Activated CD4-positive, alpha-beta memory T cell treated with anti-CD3 and anti-CD28 coated beads, Interleukin-2, amount 10 ng/mL, durations not matched to agents 7 days and 5 days (primary cell): Measurements from ENCODE around the gene AGBL1. TPM values are rescaled to one million over a fixed set of nuclear protein-coding genes. Genes with fewer than 3 reads are reported as not detected.

Experiments
- CTCF ChIA-PET: fragments of 350-600 bp; sonication (Branson Sonifier 250); formaldehyde crosslinking; loops from one replicate; lab custom pipeline; 2021; ENCODE audit warnings: antibody characterized with exemption, inconsistent platforms; lab: Charles Lee
- POLR2A ChIA-PET: fragments of 350-600 bp; sonication (Branson Sonifier 250); formaldehyde crosslinking; loops from one replicate; lab custom pipeline; 2021; ENCODE audit warnings: antibody characterized with exemption; lab: Charles Lee
- DNase-seq: peaks from one replicate; pipeline ENCODE4 v3.0.0-alpha.2; 2020
- H3K27ac Mint-ChIP-seq: one replicate; pipeline ENCODE4 v1.8.0; 2021; ENCODE audit warnings: mild to moderate bottlenecking, mixed read lengths
- H3K27me3 Mint-ChIP-seq: one replicate; pipeline ENCODE4 v1.8.0; 2021; ENCODE audit warnings: mixed read lengths
- H3K36me3 Mint-ChIP-seq: one replicate; pipeline ENCODE4 v1.8.0; 2021; ENCODE audit warnings: low read depth, mixed read lengths
- H3K4me1 Mint-ChIP-seq: one replicate; pipeline ENCODE4 v1.8.0; 2021; ENCODE audit warnings: mixed read lengths
- H3K4me3 Mint-ChIP-seq: one replicate; pipeline ENCODE4 v1.8.0; 2021; ENCODE audit warnings: mild to moderate bottlenecking, mixed read lengths
- H3K9me3 Mint-ChIP-seq: one replicate; pipeline ENCODE4 v1.8.0; 2021; ENCODE audit warnings: mixed read lengths
- total RNA-seq, 2 experiments: library from RNA; stranded (reverse); gene quantifications; one replicate each; pipeline ENCODE4 v1.2.3, GENCODE V29; 2021

The AGBL1 gene
- total RNA-seq, 2 experiments from 2014 or later: not detected

- H3K4me3 Mint-ChIP-seq: no peak overlapping the region
- H3K36me3 Mint-ChIP-seq: no peaks in the 10 kb centered on the region
- H3K27ac Mint-ChIP-seq: no peak overlapping the region
- H3K9me3 Mint-ChIP-seq: no peaks in the 10 kb centered on the region
- DNase-seq: no peak
- CTCF ChIA-PET: no interaction called here
- H3K27me3 Mint-ChIP-seq: no peaks in the 10 kb centered on the region
- POLR2A ChIA-PET: no interaction called here
- no peaks in the 10 kb centered on the region for H3K4me1 Mint-ChIP-seq
Measured at GRCh38 chr15:86905625-86906256, 826.1 kb downstream of the AGBL1 start.

- Mint-ChIP-seq H3K27me3 (no peaks in the 10 kb centered on the region), H3K27ac (no peak overlapping the region), H3K4me1 (no peaks in the 10 kb centered on the region), H3K9me3 (no peaks in the 10 kb centered on the region), H3K36me3 (no peaks in the 10 kb centered on the region), H3K4me3 (no peak overlapping the region)
- ChIA-PET CTCF (no interaction called here), POLR2A (no interaction called here)
- DNase-seq: no peak
Measured at GRCh38 chr15:86906376-86906775, 826.7 kb downstream of the AGBL1 start.

GRCh38 chr15:86911022-86911421, 831.4 kb downstream of the AGBL1 start:
- H3K9me3 Mint-ChIP-seq: no peaks in the 10 kb centered on the region
- no peaks in the 10 kb centered on the region for H3K4me1 Mint-ChIP-seq
- H3K36me3 Mint-ChIP-seq: no peaks in the 10 kb centered on the region
- ChIA-PET CTCF (no interaction called here), POLR2A (no interaction called here)
- H3K4me3 Mint-ChIP-seq: no peak overlapping the region
- DNase-seq: no peak
- no peaks in the 10 kb centered on the region for H3K27me3 Mint-ChIP-seq
- H3K27ac Mint-ChIP-seq: no peak overlapping the region

- Mint-ChIP-seq H3K4me3 (no peak overlapping the region), H3K36me3 (no peaks in the 10 kb centered on the region), H3K4me1 (no peaks in the 10 kb centered on the region), H3K27me3 (no peaks in the 10 kb centered on the region), H3K9me3 (no peaks in the 10 kb centered on the region), H3K27ac (no peak overlapping the region)
- CTCF ChIA-PET: no interaction called here
- no peak for DNase-seq
- POLR2A ChIA-PET: no interaction called here
Measured at GRCh38 chr15:86912661-86913060, 833.0 kb downstream of the AGBL1 start.

GRCh38 chr15:86915811-86916331, 836.2 kb downstream of the AGBL1 start:
- Mint-ChIP-seq H3K9me3 (no peaks in the 10 kb centered on the region), H3K36me3 (no peaks in the 10 kb centered on the region), H3K4me3 (no peak overlapping the region), H3K4me1 (no peaks in the 10 kb centered on the region), H3K27me3 (no peaks in the 10 kb centered on the region), H3K27ac (no peak overlapping the region)
- no peak for DNase-seq
- ChIA-PET CTCF (no interaction called here), POLR2A (no interaction called here)

GRCh38 chr15:86916671-86917360, 837.1 kb downstream of the AGBL1 start:
- Mint-ChIP-seq H3K36me3 (no peaks in the 10 kb centered on the region), H3K9me3 (no peaks in the 10 kb centered on the region), H3K4me3 (no peak overlapping the region), H3K4me1 (no peaks in the 10 kb centered on the region), H3K27me3 (no peaks in the 10 kb centered on the region), H3K27ac (no peak overlapping the region)
- ChIA-PET POLR2A (no interaction called here), CTCF (no interaction called here)
- DNase-seq: no peak

GRCh38 chr15:86917361-86917671, 837.6 kb downstream of the AGBL1 start:
- Mint-ChIP-seq H3K4me3 (no peak overlapping the region), H3K36me3 (no peaks in the 10 kb centered on the region), H3K27me3 (no peaks in the 10 kb centered on the region), H3K4me1 (no peaks in the 10 kb centered on the region), H3K9me3 (no peaks in the 10 kb centered on the region), H3K27ac (no peak overlapping the region)
- CTCF ChIA-PET: no interaction called here
- POLR2A ChIA-PET: no interaction called here
- no peak for DNase-seq

GRCh38 chr15:86919581-86919980, 839.9 kb downstream of the AGBL1 start:
- POLR2A ChIA-PET: no interaction called here
- H3K4me3 Mint-ChIP-seq: no peak overlapping the region
- H3K36me3 Mint-ChIP-seq: no peaks in the 10 kb centered on the region
- no peak overlapping the region for H3K27ac Mint-ChIP-seq
- H3K27me3 Mint-ChIP-seq: no peaks in the 10 kb centered on the region
- H3K9me3 Mint-ChIP-seq: no peaks in the 10 kb centered on the region
- CTCF ChIA-PET: no interaction called here
- DNase-seq: no peak
- H3K4me1 Mint-ChIP-seq: no peaks in the 10 kb centered on the region

- Mint-ChIP-seq H3K27ac (no peak overlapping the region), H3K4me1 (no peaks in the 10 kb centered on the region), H3K4me3 (no peak overlapping the region), H3K36me3 (no peaks in the 10 kb centered on the region), H3K9me3 (no peaks in the 10 kb centered on the region), H3K27me3 (no peaks in the 10 kb centered on the region)
- no peak for DNase-seq
- ChIA-PET CTCF (no interaction called here), POLR2A (no interaction called here)
Measured at GRCh38 chr15:86929461-86929860, 849.8 kb downstream of the AGBL1 start.

- Mint-ChIP-seq H3K27ac (no peak overlapping the region), H3K4me3 (no peak overlapping the region), H3K9me3 (no peaks in the 10 kb centered on the region), H3K27me3 (no peaks in the 10 kb centered on the region), H3K4me1 (no peaks in the 10 kb centered on the region), H3K36me3 (no peaks in the 10 kb centered on the region)
- ChIA-PET POLR2A (no interaction called here), CTCF (no interaction called here)
- no peak for DNase-seq
Measured at GRCh38 chr15:86932456-86932855, 852.8 kb downstream of the AGBL1 start.

GRCh38 chr15:86935841-86936240, 856.2 kb downstream of the AGBL1 start:
- ChIA-PET CTCF (no interaction called here), POLR2A (no interaction called here)
- Mint-ChIP-seq H3K27me3 (no peaks in the 10 kb centered on the region), H3K4me1 (no peaks in the 10 kb centered on the region), H3K9me3 (no peaks in the 10 kb centered on the region), H3K27ac (no peak overlapping the region), H3K36me3 (no peaks in the 10 kb centered on the region), H3K4me3 (no peak overlapping the region)
- no peak for DNase-seq

- Mint-ChIP-seq H3K4me1 (no peaks in the 10 kb centered on the region), H3K36me3 (no peaks in the 10 kb centered on the region), H3K9me3 (no peaks in the 10 kb centered on the region), H3K27me3 (no peaks in the 10 kb centered on the region), H3K4me3 (no peak overlapping the region), H3K27ac (no peak overlapping the region)
- no peak for DNase-seq
- POLR2A ChIA-PET: no interaction called here
- CTCF ChIA-PET: no interaction called here
Measured at GRCh38 chr15:86942285-86942684, 862.6 kb downstream of the AGBL1 start.

GRCh38 chr15:86948719-86949118, 869.0 kb downstream of the AGBL1 start:
- CTCF ChIA-PET: no interaction called here
- Mint-ChIP-seq H3K4me1 (no peaks in the 10 kb centered on the region), H3K36me3 (no peaks in the 10 kb centered on the region), H3K27me3 (no peaks in the 10 kb centered on the region), H3K4me3 (no peak overlapping the region), H3K27ac (no peak overlapping the region), H3K9me3 (no peaks in the 10 kb centered on the region)
- POLR2A ChIA-PET: no interaction called here
- no peak for DNase-seq

- Mint-ChIP-seq H3K27ac (no peak overlapping the region), H3K9me3 (no peaks in the 10 kb centered on the region), H3K4me1 (no peaks in the 10 kb centered on the region), H3K4me3 (no peak overlapping the region), H3K27me3 (no peaks in the 10 kb centered on the region), H3K36me3 (no peaks in the 10 kb centered on the region)
- CTCF ChIA-PET: no interaction called here
- POLR2A ChIA-PET: no interaction called here
- no peak for DNase-seq
Measured at GRCh38 chr15:86959254-86959653, 879.6 kb downstream of the AGBL1 start.
